ENCODE data around the gene SLIT3.

DNA sequence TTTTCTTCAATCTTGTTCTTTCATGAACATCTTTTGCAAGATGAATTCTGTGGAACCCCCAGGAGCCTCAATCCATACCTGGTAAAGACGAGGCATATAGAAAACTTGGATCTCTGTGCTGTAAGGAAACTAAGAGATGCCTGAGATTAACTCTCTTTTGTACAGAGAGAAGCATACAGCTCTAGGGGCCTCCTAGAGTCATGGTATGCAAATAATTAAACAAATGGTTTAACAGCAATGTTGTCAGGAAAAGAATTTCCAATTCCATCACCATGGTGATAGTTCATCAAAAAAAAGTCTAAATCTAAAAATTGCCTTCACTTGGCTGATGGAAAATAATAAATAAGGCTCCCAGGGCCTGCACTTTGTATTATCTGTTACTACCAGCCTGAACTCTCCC lies 275.4 kb downstream of the SLIT3 start:
- TF ChIP-seq, protein P1, sequence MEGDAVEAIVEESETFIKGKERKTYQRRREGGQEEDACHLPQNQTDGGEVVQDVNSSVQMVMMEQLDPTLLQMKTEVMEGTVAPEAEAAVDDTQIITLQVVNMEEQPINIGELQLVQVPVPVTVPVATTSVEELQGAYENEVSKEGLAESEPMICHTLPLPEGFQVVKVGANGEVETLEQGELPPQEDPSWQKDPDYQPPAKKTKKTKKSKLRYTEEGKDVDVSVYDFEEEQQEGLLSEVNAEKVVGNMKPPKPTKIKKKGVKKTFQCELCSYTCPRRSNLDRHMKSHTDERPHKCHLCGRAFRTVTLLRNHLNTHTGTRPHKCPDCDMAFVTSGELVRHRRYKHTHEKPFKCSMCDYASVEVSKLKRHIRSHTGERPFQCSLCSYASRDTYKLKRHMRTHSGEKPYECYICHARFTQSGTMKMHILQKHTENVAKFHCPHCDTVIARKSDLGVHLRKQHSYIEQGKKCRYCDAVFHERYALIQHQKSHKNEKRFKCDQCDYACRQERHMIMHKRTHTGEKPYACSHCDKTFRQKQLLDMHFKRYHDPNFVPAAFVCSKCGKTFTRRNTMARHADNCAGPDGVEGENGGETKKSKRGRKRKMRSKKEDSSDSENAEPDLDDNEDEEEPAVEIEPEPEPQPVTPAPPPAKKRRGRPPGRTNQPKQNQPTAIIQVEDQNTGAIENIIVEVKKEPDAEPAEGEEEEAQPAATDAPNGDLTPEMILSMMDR (conservative IDR thresholded peaks at IDR 0.05; ENCODE audit: low read depth, low read length) = no peak
- no peak for TF ChIP-seq EZH2 (IDR thresholded peaks at IDR 0.05; ENCODE audit: low read length, unreplicated experiment)

Data from PC-3 (cell line).